NCI-H2171 (cell line): ENCODE measurements around the gene SCN2A.
"Not testable (repeated sequence)": the region's sequence is repeated elsewhere in the genome, so short reads cannot be mapped to it uniquely, and the experiment has no call there.

ENCODE experiments used
- DNase-seq: peaks from one replicate; lab custom pipeline; 2025; lab: John Stamatoyannopoulos, UW

Gene SCN2A

GRCh38 chr2:165328272-165328671 lies 89.1 kb downstream of the SCN2A start:
- no peak for DNase-seq

DNA sequence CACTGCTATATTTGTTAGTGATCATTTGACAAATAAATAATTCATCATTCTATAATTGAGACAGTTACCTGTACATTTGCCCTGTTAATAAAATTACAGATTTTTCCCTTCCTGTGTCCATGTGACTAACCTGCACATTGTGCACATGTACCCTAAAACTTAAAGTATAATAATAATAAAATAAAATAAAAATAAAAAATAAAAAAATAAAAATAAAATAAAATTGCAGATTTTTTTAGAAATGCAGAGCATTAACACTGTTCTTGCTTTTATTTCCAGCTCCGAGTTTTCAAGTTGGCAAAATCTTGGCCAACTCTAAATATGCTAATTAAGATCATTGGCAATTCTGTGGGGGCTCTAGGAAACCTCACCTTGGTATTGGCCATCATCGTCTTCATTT lies 105.1 kb downstream of the SCN2A start:
- not testable (repeated sequence) for DNase-seq

DNA sequence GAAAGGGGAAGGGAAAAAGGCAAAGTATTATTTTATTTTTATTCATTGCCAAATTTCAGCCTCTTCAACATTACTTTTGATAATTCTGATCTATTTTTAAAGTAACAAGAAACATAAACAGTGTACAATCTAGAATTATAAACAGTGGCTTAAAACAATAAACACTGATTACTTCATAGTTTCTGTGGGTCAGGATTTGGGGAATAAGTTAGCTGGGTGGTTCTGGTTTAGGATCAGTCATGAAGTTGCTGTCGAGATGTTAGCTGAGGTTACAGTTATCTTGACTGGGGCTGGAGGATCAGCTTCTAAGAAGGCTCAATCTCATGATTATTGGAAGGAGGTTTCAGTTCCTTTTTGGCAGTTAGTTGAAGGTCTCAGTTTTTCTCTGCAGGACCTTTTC lies 109.2 kb downstream of the SCN2A start:
- no peak for DNase-seq

GRCh38 chr2:165349181-165349580 lies 110.0 kb downstream of the SCN2A start:
- no peak for DNase-seq

DNA sequence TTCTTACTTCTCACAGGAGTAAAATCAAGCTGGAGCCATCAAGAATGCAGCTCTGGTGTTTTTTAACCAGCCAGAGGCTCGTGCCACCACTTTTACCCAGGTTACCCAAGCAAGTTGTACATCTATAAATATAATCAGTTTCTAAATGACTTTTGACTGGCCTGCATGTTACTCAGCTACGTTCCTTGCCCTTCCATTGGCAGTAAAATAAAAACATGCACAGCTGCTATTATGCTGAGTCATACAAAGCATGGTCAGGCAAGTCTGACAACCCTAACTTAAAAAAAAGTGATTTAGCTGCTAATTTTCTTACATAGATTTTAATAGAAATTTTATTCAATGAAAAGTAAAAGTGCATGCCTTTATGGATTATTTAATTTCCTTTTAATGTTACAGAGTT lies 118.5 kb downstream of the SCN2A start:
- DNase-seq = peak; percentile 50

- no peak for DNase-seq
Measured at GRCh38 chr2:165361514-165361913, 122.3 kb downstream of the SCN2A start.

DNA sequence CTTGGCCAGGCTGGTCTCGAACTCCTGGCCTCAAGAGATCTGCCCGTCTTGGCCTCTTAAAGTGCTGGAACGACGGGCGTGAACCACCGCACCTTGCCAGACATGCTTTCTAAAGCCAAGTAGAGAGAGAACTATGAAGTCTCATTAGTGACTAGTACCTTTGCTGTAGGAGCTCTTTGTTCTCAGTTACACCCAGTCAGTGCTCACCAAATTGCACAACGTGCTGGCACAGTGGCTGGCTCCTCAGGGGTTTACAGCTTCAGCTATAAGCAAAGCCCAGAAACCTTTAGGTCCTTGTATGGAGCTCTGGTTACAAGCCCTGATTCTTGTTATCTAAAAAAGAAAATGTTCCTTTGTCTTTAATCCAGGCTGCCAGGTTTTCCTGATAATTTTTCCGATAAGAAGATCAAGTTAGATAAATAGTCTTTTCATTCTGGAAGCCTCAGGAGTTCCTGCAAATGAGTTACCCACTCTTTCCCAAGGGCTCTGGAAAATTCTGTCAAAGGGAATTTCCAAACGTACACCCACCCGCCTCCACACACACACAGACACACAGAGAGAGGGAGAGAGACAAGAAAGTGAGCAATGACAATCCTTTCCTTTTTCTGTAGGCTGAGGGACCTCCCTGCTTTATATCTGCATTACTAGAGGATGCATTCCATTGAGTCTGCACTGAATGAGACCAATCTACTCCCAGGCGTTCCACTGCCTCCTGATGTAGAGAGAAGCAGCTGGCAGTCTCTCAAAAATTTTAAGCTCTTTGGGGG lies 130.1 kb downstream of the SCN2A start:
- no peak for DNase-seq

DNA sequence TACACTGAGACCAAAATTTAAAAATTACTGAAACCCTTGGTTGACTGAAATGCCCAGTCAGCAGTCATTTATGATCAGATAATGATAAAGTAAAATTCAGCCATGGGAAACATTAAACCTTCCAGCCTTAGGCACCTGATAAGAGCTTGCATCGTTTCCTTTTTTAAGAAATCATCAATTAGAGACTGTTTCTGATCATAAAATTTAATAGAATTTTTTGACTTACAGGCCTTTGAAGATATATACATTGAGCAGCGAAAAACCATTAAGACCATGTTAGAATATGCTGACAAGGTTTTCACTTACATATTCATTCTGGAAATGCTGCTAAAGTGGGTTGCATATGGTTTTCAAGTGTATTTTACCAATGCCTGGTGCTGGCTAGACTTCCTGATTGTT lies 130.7 kb downstream of the SCN2A start:
- DNase-seq = no peak

DNA sequence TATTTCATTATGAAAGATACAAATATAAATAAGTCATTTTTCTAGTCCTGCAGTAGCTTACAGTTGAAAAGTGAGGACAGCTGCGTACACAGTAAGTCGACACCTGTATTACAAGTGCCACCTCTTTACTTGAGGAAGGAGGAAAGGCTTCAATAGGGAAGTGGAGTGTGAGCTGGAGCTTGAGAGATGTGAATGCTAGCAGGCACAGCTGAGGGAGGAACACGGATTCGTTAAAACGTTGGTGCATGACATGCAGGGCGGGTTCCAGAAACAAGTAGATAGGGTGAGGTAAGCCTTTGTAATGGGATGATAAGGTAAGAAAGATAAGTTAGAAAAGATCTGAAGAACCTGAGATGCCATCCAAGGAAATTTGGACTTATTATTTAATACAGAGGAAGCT lies 132.1 kb downstream of the SCN2A start:
- DNase-seq = peak; percentile 12

DNA sequence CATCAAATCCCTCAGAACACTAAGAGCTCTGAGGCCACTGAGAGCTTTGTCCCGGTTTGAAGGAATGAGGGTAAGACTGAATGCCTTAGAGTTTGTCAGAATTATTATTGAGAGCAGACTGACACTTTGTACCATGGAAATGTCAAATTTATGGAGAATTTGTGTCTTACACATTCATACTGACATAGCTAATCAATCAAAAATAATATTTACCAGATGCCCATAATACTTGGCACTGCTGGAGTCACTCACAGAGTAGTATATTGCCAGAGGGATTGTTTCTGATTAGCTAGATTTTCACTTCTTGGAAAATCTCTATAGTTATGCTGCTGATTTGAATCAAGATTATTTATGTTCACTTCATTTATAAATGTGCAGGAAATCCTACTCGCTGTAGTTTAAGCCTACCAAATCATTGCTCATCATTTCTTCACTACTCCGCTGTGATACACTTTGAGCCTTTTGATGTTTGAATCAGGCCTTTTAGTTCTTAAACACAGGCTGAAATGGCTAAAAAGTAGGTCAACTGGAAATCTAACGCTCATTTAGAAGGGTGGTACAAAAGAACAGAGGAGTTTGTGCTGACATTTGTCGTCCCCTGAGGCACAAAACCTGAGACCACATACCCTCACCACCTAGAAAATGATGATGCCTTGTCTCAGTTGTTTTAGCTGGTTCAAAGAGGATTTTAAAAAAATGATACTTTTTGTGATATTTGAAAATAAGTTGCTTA lies 134.2 kb downstream of the SCN2A start:
- DNase-seq = no peak

DNA sequence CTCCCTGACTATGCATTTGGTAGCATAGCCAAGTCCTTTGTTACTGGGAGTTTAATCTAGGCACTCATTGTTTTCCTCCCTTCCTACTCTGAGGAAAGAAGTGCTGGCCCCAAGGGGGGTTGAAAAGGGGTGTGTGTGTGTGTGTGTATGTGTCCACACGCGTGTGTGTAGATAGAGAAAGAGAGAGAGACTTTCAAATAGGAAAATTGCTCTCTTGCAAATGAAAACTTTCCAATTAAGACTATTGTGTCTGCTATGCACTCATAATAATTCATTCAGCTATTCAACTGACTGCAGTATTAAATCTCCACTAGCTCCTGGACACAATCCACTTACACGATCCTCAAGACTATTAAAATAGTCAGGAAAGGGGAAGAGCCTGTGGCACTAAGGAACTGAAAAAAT lies 137.4 kb downstream of the SCN2A start:
- no peak for DNase-seq

DNA sequence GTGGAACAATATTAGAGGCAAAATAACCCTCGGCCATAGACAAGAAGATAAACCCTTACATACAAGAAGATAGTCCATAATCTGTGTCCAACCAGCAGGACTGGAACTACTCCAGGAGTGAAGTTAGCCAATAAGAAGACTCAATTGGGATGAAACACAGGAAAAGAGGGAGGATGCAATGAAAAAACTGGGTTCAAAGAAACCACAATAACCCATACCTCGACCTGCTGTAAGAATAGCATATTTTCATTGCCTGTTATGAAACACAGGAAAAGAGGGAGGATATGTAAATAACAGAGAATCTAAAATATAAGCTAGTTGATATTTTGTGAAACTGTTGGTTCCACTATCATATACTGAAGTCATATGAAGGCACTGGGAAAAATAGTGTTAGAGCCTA lies 143.1 kb downstream of the SCN2A start:
- no peak for DNase-seq

DNA sequence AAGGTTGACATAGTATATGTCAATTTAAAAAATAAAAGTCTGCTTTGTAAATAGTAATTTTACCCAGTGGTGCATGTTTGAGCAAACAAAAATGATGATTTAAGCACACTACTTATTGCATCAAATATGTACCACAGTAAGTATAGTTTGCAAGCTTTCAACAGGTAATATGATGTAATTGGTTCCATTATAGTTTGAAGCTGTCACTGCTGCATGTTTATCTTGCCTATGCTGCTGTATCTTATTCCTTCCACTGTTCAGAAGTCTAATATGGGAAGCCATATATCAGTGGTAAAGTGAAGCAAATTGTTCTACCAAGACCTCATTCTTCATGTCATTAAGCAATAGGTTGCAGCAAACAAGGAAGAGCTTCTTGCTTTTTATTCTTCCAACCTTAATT lies 151.7 kb downstream of the SCN2A start:
- no peak for DNase-seq

DNA sequence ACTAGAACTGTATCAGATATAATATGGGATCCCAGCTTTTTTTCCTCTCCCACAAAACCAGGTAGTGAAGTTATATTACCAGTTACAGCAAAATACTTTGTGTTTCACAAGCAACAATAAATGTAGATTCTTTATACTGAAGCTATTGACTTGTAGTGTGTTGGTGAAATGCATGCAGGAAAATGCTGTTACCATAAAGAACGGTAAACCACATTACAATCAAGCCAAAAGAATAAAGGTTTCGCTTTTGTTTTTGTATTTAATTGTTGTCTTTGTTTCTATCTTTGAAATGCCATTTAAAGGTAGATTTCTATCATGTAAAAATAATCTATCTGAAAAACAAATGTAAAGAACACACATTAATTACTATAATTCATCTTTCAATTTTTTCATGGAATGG lies 152.6 kb downstream of the SCN2A start:
- DNase-seq = no peak

- not testable (repeated sequence) for DNase-seq
Measured at GRCh38 chr2:165398603-165399002, 159.4 kb downstream of the SCN2A start.

GRCh38 chr2:165401285-165401852 lies 162.2 kb downstream of the SCN2A start:
- DNase-seq = peak; percentile 66

- DNase-seq = no peak
Measured at GRCh38 chr2:165402162-165402561, 162.9 kb downstream of the SCN2A start.

GRCh38 chr2:165406173-165406572 lies 167.0 kb downstream of the SCN2A start:
- DNase-seq = peak; percentile 92

- no peak for DNase-seq
Measured at GRCh38 chr2:165407466-165407865, 168.3 kb downstream of the SCN2A start.

GRCh38 chr2:165408186-165408585 lies 169.0 kb downstream of the SCN2A start:
- no peak for DNase-seq

DNA sequence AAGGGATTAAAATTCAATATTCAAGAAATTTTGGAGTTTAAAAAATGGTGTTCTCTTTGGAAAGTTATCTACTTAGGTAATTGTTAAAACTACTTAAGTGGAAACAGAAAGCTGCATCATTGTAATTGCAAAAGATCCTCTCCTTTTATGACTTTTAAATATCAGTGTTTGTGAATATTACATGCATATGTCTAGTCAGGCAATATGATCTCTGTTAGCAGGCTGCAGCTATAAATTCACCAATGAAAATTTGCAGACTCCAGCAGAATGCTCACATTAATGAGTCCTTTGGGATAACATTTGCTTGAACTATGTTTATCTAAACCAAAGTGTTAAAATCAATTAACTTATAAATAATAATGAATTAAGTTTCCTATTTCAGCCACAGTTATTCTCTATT lies 171.1 kb downstream of the SCN2A start:
- DNase-seq = peak; percentile 15

- no peak for DNase-seq
Measured at GRCh38 chr2:165414187-165414586, 175.0 kb downstream of the SCN2A start.

GRCh38 chr2:165417009-165417408 lies 177.8 kb downstream of the SCN2A start:
- no peak for DNase-seq
